ENCODE results near the gene HEBP1.

HEBP1 gene

GRCh38 chr12:12951504-12951903 lies 48.6 kb downstream of the HEBP1 start:
- DNase-seq (ENCODE audit: low spot score): no peak

- DNase-seq (ENCODE audit: low spot score): no peak
Measured at GRCh38 chr12:12947902-12948301, 52.2 kb downstream of the HEBP1 start.

- no peak for DNase-seq (ENCODE audit: low spot score)
Measured at GRCh38 chr12:12946686-12947355, 53.2 kb downstream of the HEBP1 start.

GRCh38 chr12:12945591-12945990 lies 54.5 kb downstream of the HEBP1 start:
- DNase-seq (ENCODE audit: low spot score): no peak

- DNase-seq (ENCODE audit: low spot score): no peak
Measured at GRCh38 chr12:12943586-12944260, 56.3 kb downstream of the HEBP1 start.

GRCh38 chr12:12941450-12942350 lies 58.4 kb downstream of the HEBP1 start:
- no peak for DNase-seq (ENCODE audit: low spot score)

- no peak for DNase-seq (ENCODE audit: low spot score)
Measured at GRCh38 chr12:12939888-12940287, 60.2 kb downstream of the HEBP1 start.

GRCh38 chr12:12938541-12938940 lies 61.5 kb downstream of the HEBP1 start:
- DNase-seq (ENCODE audit: low spot score): no peak

GRCh38 chr12:12936983-12937491 lies 63.0 kb downstream of the HEBP1 start:
- DNase-seq (ENCODE audit: low spot score): no peak

GRCh38 chr12:12934556-12934955 lies 65.5 kb downstream of the HEBP1 start:
- DNase-seq (ENCODE audit: low spot score): no peak

GRCh38 chr12:12933742-12934141 lies 66.3 kb downstream of the HEBP1 start:
- DNase-seq (ENCODE audit: low spot score): no peak

- DNase-seq (ENCODE audit: low spot score): no peak
Measured at GRCh38 chr12:12930633-12931219, 69.3 kb downstream of the HEBP1 start.

- no peak for DNase-seq (ENCODE audit: low spot score)
Measured at GRCh38 chr12:12929696-12930095, 70.4 kb downstream of the HEBP1 start.

- DNase-seq (ENCODE audit: low spot score): peak; percentile 58
Measured at GRCh38 chr12:12927211-12928079, 72.6 kb downstream of the HEBP1 start.

- DNase-seq (ENCODE audit: low spot score): no peak
Measured at GRCh38 chr12:12926571-12927071, 73.4 kb downstream of the HEBP1 start.

- no peak for DNase-seq (ENCODE audit: low spot score)
Measured at GRCh38 chr12:12925388-12925787, 74.7 kb downstream of the HEBP1 start.
